GM23338 (cell line): ENCODE measurements around the gene PTH2. TPM values are rescaled to one million over a fixed set of nuclear protein-coding genes. Genes with fewer than 3 reads are reported as not detected.

Experiments
- ATAC-seq: fragments of 200-7000 bp; cut with Tn5 transposase; 3 replicates; pipeline ENCODE4 v1.9.1; 2020
- DNase-seq: peaks from one replicate; pipeline ENCODE4 v3.0.0-alpha.2; 2015; ENCODE audit warnings: low spot score
- H2AFZ ChIP-seq: fragments of 200-600 bp; sonication (generic); 2 replicates; pipeline ENCODE4 v1.8.0; 2016; ENCODE audit warnings: antibody characterized with exemption, mild to moderate bottlenecking, moderate library complexity
- H3F3A ChIP-seq: fragments of 200-600 bp; sonication (generic); replicated peaks from 2 replicates; pipeline ENCODE4 v1.8.0; 2017; ENCODE audit warnings: antibody characterized with exemption, mixed run types, low read depth
- H3K27ac ChIP-seq: fragments of 200-600 bp; sonication (generic); 2 replicates; pipeline ENCODE4 v1.6.1; 2016; ENCODE audit warnings: low read depth
- H3K27me3 ChIP-seq: fragments of 200-600 bp; sonication (generic); 2 replicates; pipeline ENCODE4 v1.8.0; 2016; ENCODE audit warnings: mild to moderate bottlenecking, mixed run types, moderate library complexity; ENCODE audit not compliant: insufficient read depth
- H3K36me3 ChIP-seq: fragments of 200-600 bp; sonication (generic); 2 replicates; pipeline ENCODE4 v1.8.0; 2016; ENCODE audit warnings: mild to moderate bottlenecking; ENCODE audit not compliant: insufficient read depth
- H3K4me1 ChIP-seq: fragments of 200-600 bp; sonication (generic); 2 replicates; pipeline ENCODE4 v1.8.0; 2016; ENCODE audit warnings: mild to moderate bottlenecking, moderate library complexity; ENCODE audit not compliant: insufficient read depth
- H3K4me2 ChIP-seq: fragments of 200-600 bp; sonication (generic); 2 replicates; pipeline ENCODE4 v1.7.1; 2017; ENCODE audit warnings: mixed run types
- H3K4me3 ChIP-seq: fragments of 200-600 bp; sonication (generic); 2 replicates; pipeline ENCODE4 v1.6.1; 2016; ENCODE audit warnings: mixed run types
- H3K79me2 ChIP-seq: fragments of 200-600 bp; sonication (generic); replicated peaks from 2 replicates; pipeline ENCODE4 v1.8.0; 2017; ENCODE audit warnings: mild to moderate bottlenecking; ENCODE audit not compliant: insufficient read depth
- H3K9me2 ChIP-seq: fragments of 200-600 bp; sonication (generic); 2 replicates; pipeline ENCODE4 v1.8.0; 2017; ENCODE audit not compliant: insufficient read depth
- H4K20me1 ChIP-seq: fragments of 200-600 bp; sonication (generic); replicated peaks from 2 replicates; pipeline ENCODE4 v1.8.0; 2017; ENCODE audit warnings: mild to moderate bottlenecking; ENCODE audit not compliant: insufficient read depth
- H3K27ac Mint-ChIP-seq: 2 replicates; pipeline ENCODE4 v1.8.0; 2020; ENCODE audit warnings: inconsistent platforms, mild to moderate bottlenecking, moderate library complexity, mixed read lengths
- H3K27me3 Mint-ChIP-seq: 3 replicates; pipeline ENCODE4 v1.8.0; 2022; ENCODE audit warnings: low read depth, mild to moderate bottlenecking, moderate library complexity, mixed read lengths, inconsistent platforms; ENCODE audit not compliant: insufficient read depth, poor library complexity
- H3K36me3 Mint-ChIP-seq: 3 replicates; pipeline ENCODE4 v1.8.0; 2021; ENCODE audit warnings: low read depth, mild to moderate bottlenecking, inconsistent platforms, moderate library complexity, mixed read lengths
- H3K4me1 Mint-ChIP-seq: 3 replicates; pipeline ENCODE4 v1.8.0; 2020; ENCODE audit warnings: mild to moderate bottlenecking, inconsistent platforms, mixed read lengths
- H3K4me3 Mint-ChIP-seq: 3 replicates; pipeline ENCODE4 v1.8.0; 2021; ENCODE audit warnings: moderate library complexity, mild to moderate bottlenecking, inconsistent platforms, mixed read lengths
- H3K9me3 Mint-ChIP-seq: 3 replicates; pipeline ENCODE4 v1.8.0; 2020; ENCODE audit warnings: moderate library complexity, mild to moderate bottlenecking, inconsistent platforms, mixed read lengths
- CTCF ChIP-seq, 2 experiments: fragments of 200-600 bp in 1 of 2; sonication (generic) in 1 of 2; conservative IDR thresholded peaks; 2 replicates each; pipeline versions ENCODE4 v1.5.1 to v1.6.1; 2016 to 2017; ENCODE audit warnings: antibody characterized with exemption in 2 of 2, low read depth in 2 of 2, mild to moderate bottlenecking in 2 of 2, moderate library complexity in 1 of 2
- ETS1 ChIP-seq: IDR thresholded peaks from 2 replicates; pipeline ENCODE4 v1.6.1; 2016; ENCODE audit warnings: antibody characterized with exemption
- EZH2 ChIP-seq: fragments of 200-600 bp; sonication (generic); IDR thresholded peaks from one replicate; pipeline ENCODE4 v1.8.0; 2017; ENCODE audit warnings: antibody characterized with exemption, mild to moderate bottlenecking, low read depth; ENCODE audit not compliant: unreplicated experiment
- JUNB ChIP-seq: IDR thresholded peaks from one replicate; pipeline ENCODE4 v1.6.1; 2016; ENCODE audit warnings: antibody characterized with exemption; ENCODE audit not compliant: unreplicated experiment
- NANOG ChIP-seq: IDR thresholded peaks from 2 replicates; pipeline ENCODE4 v1.6.1; 2016; ENCODE audit warnings: antibody characterized with exemption, borderline replicate concordance
- POLR2AphosphoS5 ChIP-seq: IDR thresholded peaks from 2 replicates; pipeline ENCODE4 v1.6.1; 2016; ENCODE audit warnings: antibody characterized with exemption, low read depth
- REST ChIP-seq: IDR thresholded peaks from one replicate; pipeline ENCODE4 v1.6.1; 2018; ENCODE audit warnings: antibody characterized with exemption; ENCODE audit not compliant: unreplicated experiment
- ZNF331 ChIP-seq: fragments of 250-450 bp; sonication (Bioruptor Pico); IDR thresholded peaks from 2 replicates; pipeline ENCODE4 v1.5.0; 2020; ENCODE audit warnings: low read depth, mild to moderate bottlenecking, moderate library complexity
- ZNF462 ChIP-seq: fragments of 250-450 bp; sonication (Bioruptor Pico); IDR thresholded peaks from 2 replicates; pipeline ENCODE4 v1.5.0; 2020; ENCODE audit warnings: mild to moderate bottlenecking, moderate library complexity
- polyA plus RNA-seq: library from polyadenylated mRNA; unstranded; fragments of >200 nt; fragmentation: Nextera tagmentation; extraction: Ambion mirVana; gene quantifications from 2 replicates; pipeline ENCODE4 v1.2.1, GENCODE V29; 2016
- total RNA-seq: library from RNA; depleted of rRNA; stranded (reverse); fragments of >200 nt; shearing (Covaris generic); gene quantifications from 2 replicates; pipeline ENCODE4 v1.2.3, GENCODE V29; 2014

PTH2 gene
- total and polyA plus RNA-seq, 2 experiments from 2014 or later = 1.6 TPM; not detected in 1

- no peak for ATAC-seq
- Histone ChIP-seq H3K9me2 (no peaks in the 10 kb centered on the region), H3K27ac (no peak overlapping the region), H3K27me3 (no peaks in the 10 kb centered on the region), H3F3A (no peaks in the 10 kb centered on the region), H3K4me2 (no peak overlapping the region), H3K36me3 (no peaks in the 10 kb centered on the region), H3K79me2 (no peaks in the 10 kb centered on the region), H4K20me1 (no peaks in the 10 kb centered on the region), H3K4me3 (no peak overlapping the region), H2AFZ (no peak overlapping the region), H3K4me1 (peaks cover 6% of the 10 kb centered on the region)
- Mint-ChIP-seq H3K27me3 (peaks cover 5% of the 10 kb centered on the region), H3K4me1 (peaks cover 23% of the 10 kb centered on the region), H3K4me3 (no peak overlapping the region), H3K36me3 (no peaks in the 10 kb centered on the region), H3K9me3 (no peaks in the 10 kb centered on the region; the same call in 2 of the 3 replicates), H3K27ac (no peak overlapping the region)
- no peak for DNase-seq
- TF ChIP-seq POLR2AphosphoS5 (no peak), REST (no peak), ZNF331 (CRISPR knock-in tag) (no peak), ETS1 (no peak), JUNB (no peak), CTCF (conservative IDR thresholded peaks at IDR 0.05; ENCODE audit: low read depth in 2 of 2) (no peak), NANOG (no peak), ZNF462 (CRISPR knock-in tag) (no peak), EZH2 (no peak)
These were observed 9.0 kb downstream of the PTH2 start for GRCh38 chr19:49414256-49414655.
